Ishikawa (cell line): ENCODE data around the gene NANOS3.
A peak's percentile ranks its signal among the peaks of the same experiment; 100 is the strongest.

Source experiments
- CEBPB ChIP-seq: IDR thresholded peaks from 2 replicates; pipeline ENCODE4 v1.6.1; 2012
- CREB1 ChIP-seq: IDR thresholded peaks from 2 replicates; pipeline ENCODE4 v1.6.1; 2012; ENCODE audit warnings: low read depth
- EGR1 ChIP-seq: IDR thresholded peaks from 2 replicates; pipeline ENCODE4 v1.6.1; 2012
- EP300 ChIP-seq: IDR thresholded peaks from 2 replicates; pipeline ENCODE4 v1.6.1; 2012; ENCODE audit warnings: borderline replicate concordance
- FOXM1 ChIP-seq: IDR thresholded peaks from 2 replicates; pipeline ENCODE4 v1.6.1; 2012; ENCODE audit warnings: low read depth, borderline replicate concordance
- NFIC ChIP-seq: IDR thresholded peaks from 2 replicates; pipeline ENCODE4 v1.6.1; 2012
- RAD21 ChIP-seq: IDR thresholded peaks from 2 replicates; pipeline ENCODE4 v1.6.1; 2012; ENCODE audit warnings: low read depth
- TAF1 ChIP-seq: IDR thresholded peaks from 2 replicates; pipeline ENCODE4 v1.6.1; 2012; ENCODE audit warnings: low read depth, mild to moderate bottlenecking
- TCF12 ChIP-seq: IDR thresholded peaks from 2 replicates; pipeline ENCODE4 v1.6.1; 2012; ENCODE audit warnings: low read depth
- TEAD4 ChIP-seq: IDR thresholded peaks from 2 replicates; pipeline ENCODE4 v1.6.1; 2012
- YY1 ChIP-seq: IDR thresholded peaks from 2 replicates; pipeline ENCODE4 v1.6.1; 2012; ENCODE audit warnings: low read depth
- ZBTB7A ChIP-seq: IDR thresholded peaks from 2 replicates; pipeline ENCODE4 v1.6.1; 2012; ENCODE audit warnings: low read depth
- TF ChIP-seq, protein P1 (sequence below): IDR thresholded peaks from 2 replicates; pipeline ENCODE4 v1.6.1; 2012
- TF ChIP-seq, protein P2 (sequence below): IDR thresholded peaks from 2 replicates; pipeline ENCODE4 v1.6.1; 2012
- TF ChIP-seq, protein P3 (sequence below): IDR thresholded peaks from 2 replicates; pipeline ENCODE4 v1.6.1; 2012; ENCODE audit warnings: low read depth, mild to moderate bottlenecking

The NANOS3 gene

DNA sequence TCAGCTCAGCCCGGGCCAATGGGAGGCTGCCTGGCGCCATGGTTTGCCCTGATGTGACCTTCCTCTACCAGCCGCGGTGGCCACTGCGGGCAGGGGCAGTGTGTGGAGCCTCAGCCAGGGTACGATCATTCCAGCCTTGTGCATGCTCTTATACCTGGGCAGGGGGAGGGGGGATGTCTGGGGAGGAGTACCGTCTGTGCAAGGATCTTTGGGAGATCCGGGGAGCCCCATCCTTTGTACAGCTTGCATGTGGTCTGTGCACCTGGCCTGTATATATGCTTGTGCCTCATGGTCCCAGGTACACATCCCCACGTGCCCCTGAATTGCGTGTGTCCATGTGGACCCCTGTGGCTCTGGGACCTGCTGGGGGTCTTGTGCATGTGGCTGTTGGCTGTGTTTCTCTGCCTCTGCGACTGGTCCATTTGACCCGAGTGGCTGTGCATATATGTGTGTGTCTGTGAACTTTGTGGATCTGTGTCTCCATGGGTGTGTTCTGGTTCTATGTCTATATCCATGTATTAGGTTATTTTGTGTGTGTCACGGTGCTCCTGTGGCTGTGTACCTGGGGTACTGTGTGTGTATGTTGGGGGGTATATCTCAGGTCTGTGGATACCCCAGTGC is 12.8 kb upstream of the NANOS3 start:
- TF ChIP-seq CEBPB (no peak), YY1 (no peak), FOXM1 (no peak), NFIC (no peak), EGR1 (no peak), TEAD4 (no peak), TAF1 (no peak), EP300 (no peak), ZBTB7A (no peak), CREB1 (no peak), RAD21 (no peak), TCF12 (no peak)
- TF ChIP-seq, protein P1, sequence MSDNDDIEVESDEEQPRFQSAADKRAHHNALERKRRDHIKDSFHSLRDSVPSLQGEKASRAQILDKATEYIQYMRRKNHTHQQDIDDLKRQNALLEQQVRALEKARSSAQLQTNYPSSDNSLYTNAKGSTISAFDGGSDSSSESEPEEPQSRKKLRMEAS = no peak; the same call in 1 of the 2 replicates
- TF ChIP-seq, protein P2, sequence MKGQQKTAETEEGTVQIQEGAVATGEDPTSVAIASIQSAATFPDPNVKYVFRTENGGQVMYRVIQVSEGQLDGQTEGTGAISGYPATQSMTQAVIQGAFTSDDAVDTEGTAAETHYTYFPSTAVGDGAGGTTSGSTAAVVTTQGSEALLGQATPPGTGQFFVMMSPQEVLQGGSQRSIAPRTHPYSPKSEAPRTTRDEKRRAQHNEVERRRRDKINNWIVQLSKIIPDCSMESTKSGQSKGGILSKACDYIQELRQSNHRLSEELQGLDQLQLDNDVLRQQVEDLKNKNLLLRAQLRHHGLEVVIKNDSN = no peak
- TF ChIP-seq, protein P3, sequence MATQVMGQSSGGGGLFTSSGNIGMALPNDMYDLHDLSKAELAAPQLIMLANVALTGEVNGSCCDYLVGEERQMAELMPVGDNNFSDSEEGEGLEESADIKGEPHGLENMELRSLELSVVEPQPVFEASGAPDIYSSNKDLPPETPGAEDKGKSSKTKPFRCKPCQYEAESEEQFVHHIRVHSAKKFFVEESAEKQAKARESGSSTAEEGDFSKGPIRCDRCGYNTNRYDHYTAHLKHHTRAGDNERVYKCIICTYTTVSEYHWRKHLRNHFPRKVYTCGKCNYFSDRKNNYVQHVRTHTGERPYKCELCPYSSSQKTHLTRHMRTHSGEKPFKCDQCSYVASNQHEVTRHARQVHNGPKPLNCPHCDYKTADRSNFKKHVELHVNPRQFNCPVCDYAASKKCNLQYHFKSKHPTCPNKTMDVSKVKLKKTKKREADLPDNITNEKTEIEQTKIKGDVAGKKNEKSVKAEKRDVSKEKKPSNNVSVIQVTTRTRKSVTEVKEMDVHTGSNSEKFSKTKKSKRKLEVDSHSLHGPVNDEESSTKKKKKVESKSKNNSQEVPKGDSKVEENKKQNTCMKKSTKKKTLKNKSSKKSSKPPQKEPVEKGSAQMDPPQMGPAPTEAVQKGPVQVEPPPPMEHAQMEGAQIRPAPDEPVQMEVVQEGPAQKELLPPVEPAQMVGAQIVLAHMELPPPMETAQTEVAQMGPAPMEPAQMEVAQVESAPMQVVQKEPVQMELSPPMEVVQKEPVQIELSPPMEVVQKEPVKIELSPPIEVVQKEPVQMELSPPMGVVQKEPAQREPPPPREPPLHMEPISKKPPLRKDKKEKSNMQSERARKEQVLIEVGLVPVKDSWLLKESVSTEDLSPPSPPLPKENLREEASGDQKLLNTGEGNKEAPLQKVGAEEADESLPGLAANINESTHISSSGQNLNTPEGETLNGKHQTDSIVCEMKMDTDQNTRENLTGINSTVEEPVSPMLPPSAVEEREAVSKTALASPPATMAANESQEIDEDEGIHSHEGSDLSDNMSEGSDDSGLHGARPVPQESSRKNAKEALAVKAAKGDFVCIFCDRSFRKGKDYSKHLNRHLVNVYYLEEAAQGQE = no peak

DNA sequence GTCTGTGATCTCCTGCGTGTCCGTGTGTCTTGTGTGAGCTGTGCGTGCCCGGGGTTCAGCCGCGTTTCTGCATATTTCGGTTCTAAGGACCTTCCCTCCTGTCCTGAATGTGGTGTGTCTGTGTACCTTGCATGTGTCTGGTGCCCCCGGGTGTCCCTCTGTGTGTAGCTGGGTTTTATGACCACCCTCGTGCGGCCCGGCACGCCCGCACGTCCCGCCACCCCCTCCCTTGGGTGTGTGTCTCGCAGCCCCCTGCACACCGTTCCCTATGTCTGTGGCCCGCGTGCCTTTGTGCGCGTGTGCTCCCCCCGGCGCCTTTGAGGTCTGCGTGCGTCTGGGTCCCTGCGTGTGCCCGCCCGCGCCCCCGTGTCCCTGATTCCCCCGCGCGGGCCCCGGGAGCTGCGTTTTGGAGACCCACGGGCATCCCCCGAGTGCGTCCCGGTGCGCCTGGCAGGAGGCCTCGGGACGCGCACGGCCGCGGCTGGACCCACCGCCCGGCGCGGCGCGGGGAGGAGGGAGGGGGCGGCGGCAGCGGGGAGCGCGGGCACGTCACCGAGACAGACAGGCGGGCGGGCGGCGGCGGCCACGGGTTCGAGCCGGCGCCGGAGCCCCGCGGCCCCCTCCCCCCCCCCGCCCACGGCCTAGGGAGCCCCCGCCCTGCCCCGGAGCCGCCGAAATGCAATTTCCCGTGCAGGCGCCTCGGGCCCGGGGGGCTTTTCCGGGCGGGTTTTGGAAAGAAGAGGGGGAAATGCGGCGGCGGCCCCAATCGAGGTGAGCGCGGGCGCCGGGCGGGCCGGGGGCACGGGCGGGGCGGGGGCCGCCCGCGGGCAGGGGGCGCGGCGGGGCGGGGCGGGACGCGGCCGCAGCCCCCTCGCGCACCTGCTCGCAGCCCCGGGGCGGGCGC is 12.0 kb upstream of the NANOS3 start:
- TF ChIP-seq, protein P1 = 0 out of 2 replicates have a peak, but pooled peaks have one; percentile 12
- TF ChIP-seq YY1 (no peak), ZBTB7A (peak; percentile 78; the same call in 1 of the 2 replicates)

DNA sequence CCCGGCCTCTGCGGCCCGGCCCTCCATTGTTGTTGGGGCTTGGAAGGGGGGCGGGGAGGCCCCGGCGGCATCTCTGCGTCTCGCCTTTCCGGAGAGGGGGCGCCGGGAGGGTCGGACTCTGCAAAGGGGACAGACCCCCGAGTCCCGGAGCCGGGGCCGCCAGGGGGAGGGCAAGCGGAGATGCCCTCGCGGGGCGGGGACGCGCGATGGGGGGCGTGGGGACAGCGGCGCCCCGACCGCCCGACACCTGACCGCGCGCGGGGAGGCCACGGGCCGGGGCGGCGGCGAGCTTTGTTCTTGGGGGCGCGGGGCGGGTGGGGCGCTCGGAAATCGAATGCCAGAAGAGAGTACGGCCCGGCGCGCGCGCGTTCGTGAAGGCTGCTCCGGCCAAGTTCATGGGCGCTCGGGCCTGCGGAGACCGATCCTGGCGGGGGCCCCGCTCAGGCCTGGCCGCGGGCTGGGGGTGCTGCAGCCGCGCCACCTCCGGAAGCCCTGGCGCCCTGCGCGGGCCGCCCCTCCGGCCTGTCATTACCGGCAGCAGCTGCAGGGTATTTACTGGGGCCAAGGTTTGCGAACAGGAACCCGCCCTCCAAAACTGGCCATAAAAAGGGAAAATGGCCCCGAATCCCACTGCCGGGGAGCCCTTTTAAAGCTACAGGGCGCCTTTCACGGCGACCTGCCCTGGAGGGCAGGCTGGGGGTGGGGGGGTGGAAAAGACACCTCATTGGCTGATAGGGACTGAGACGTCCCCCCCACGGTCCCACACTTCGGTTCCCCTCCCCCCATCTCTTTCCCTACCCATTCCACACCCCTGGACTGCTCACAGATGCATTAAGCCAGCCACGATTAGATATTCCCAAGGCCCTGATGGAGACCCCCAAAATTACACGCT is 11.1 kb upstream of the NANOS3 start:
- TF ChIP-seq CEBPB (no peak), ZBTB7A (peak; percentile 28; the same call in 1 of the 2 replicates), CREB1 (no peak), NFIC (no peak), TAF1 (peak; percentile 30; the same call in 1 of the 2 replicates), YY1 (no peak), TEAD4 (no peak), FOXM1 (no peak), EGR1 (no peak), TCF12 (no peak), RAD21 (no peak), EP300 (0 out of 2 replicates have a peak, but pooled peaks have one; percentile 8)
- TF ChIP-seq, protein P3 = no peak
- TF ChIP-seq, protein P1 = peak; percentile 4; the same call in 1 of the 2 replicates
- TF ChIP-seq, protein P2 = no peak

DNA sequence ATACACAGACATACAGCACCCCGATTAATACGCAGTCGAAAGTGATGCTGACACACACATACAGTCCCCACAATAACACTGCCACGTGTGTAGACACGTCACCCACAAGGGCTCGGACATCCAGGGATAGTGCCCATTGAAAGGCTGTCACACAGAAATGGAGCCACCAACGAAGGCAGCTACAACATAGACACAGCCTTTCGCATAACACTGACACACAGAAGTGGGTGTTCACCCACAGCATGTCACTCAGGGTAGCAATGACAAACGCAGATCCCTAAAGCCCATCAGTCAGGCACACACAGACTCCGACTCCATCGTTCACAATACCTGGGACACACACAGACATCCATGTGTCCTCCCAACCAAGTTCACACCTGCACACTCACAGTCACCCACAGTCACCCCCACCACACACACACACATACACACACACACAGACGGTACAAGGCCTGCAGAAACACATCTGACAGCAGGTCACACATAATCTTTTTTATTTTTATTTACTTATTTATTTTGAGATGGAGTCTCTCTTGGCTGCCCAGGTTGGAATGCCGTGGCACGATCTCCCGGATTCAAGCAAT is 10.4 kb upstream of the NANOS3 start:
- TF ChIP-seq EGR1 = no peak
- TF ChIP-seq YY1 = no peak
- TF ChIP-seq, protein P1 = no peak
- no peak for TF ChIP-seq CEBPB
- no peak for TF ChIP-seq RAD21
- TF ChIP-seq, protein P3 = no peak
- TF ChIP-seq CREB1 = no peak
- TF ChIP-seq TCF12 = no peak
- TF ChIP-seq NFIC = no peak
- TF ChIP-seq TEAD4 = no peak
- no peak for TF ChIP-seq TAF1
- TF ChIP-seq ZBTB7A = no peak
- no peak for TF ChIP-seq FOXM1
- TF ChIP-seq, protein P2 = no peak
- TF ChIP-seq EP300 = no peak
